Chondrocyte (in vitro differentiated cells): Measurements from ENCODE around the gene FBXO4. TPM values are rescaled to one million over a fixed set of nuclear protein-coding genes. Genes with fewer than 3 reads are reported as not detected.

Source experiments
- DNase-seq: peaks from one replicate; pipeline ENCODE4 v3.0.0; 2021; ENCODE audit warnings: mixed read lengths, low spot score
- H3K27ac Mint-ChIP-seq: one replicate; pipeline ENCODE4 v1.8.0; 2021; ENCODE audit warnings: mild to moderate bottlenecking, moderate library complexity, mixed read lengths; ENCODE audit not compliant: unreplicated experiment
- H3K27me3 Mint-ChIP-seq: 2 replicates; pipeline ENCODE4 v1.8.0; 2021; ENCODE audit warnings: low read depth, mixed read lengths
- H3K36me3 Mint-ChIP-seq: 2 replicates; pipeline ENCODE4 v1.8.0; 2021; ENCODE audit warnings: low read depth, mixed read lengths
- H3K4me1 Mint-ChIP-seq: 2 replicates; pipeline ENCODE4 v1.8.0; 2021; ENCODE audit warnings: low read depth, mild to moderate bottlenecking, mixed read lengths
- H3K4me3 Mint-ChIP-seq: one replicate; pipeline ENCODE4 v1.8.0; 2021; ENCODE audit warnings: mild to moderate bottlenecking, moderate library complexity, mixed read lengths; ENCODE audit not compliant: unreplicated experiment
- H3K9me3 Mint-ChIP-seq: 2 replicates; pipeline ENCODE4 v1.8.0; 2021; ENCODE audit warnings: low read depth, mixed read lengths
- CTCF ChIP-seq: fragments of 200-600 bp; sonication (generic); IDR thresholded peaks from 2 replicates; pipeline ENCODE4 v1.5.0; 2021; ENCODE audit warnings: antibody characterized with exemption, mild to moderate bottlenecking, moderate library complexity
- long read RNA-seq: library from polyadenylated mRNA; stranded (forward); transcript quantifications from one replicate; pipeline ENCODE4 v2.0.0, GENCODE V29; 2021
- total RNA-seq: library from RNA; stranded (reverse); gene quantifications from 3 replicates; pipeline ENCODE4 v1.2.1, GENCODE V29; 2021

FBXO4 gene
- 6.7 to 11.4 TPM (median 9.3 TPM) in 3 replicates for total RNA-seq
- long read RNA-seq, transcript FBXO4-201 (7 exons, 1,682 nt): major isoform, 8 of 14 reads
- long read RNA-seq, partial matches to known transcripts: 1 of 14 reads
- long read RNA-seq, other reads (novel, unspliced or antisense): 5 of 14 reads

GRCh38 chr5:41924872-41925554 lies at the start of gene FBXO4:
FBXO4 (plus strand) TSS chr5:41925281; CDS start chr5:41925310, 29 bp downstream.
- peak within 1 kb of the TSS; percentile 89 for H3K27ac Mint-ChIP-seq
- no peaks in the 10 kb centered on the region for H3K36me3 Mint-ChIP-seq
- H3K4me1 Mint-ChIP-seq: peaks cover 24% of the 10 kb centered on the region
- H3K4me3 Mint-ChIP-seq: peak within 1 kb of the TSS; percentile 86
- H3K27me3 Mint-ChIP-seq: no peaks in the 10 kb centered on the region
- peak; percentile 94 for DNase-seq
- H3K9me3 Mint-ChIP-seq: no peaks in the 10 kb centered on the region
- peak; percentile 78 for TF ChIP-seq CTCF

DNA sequence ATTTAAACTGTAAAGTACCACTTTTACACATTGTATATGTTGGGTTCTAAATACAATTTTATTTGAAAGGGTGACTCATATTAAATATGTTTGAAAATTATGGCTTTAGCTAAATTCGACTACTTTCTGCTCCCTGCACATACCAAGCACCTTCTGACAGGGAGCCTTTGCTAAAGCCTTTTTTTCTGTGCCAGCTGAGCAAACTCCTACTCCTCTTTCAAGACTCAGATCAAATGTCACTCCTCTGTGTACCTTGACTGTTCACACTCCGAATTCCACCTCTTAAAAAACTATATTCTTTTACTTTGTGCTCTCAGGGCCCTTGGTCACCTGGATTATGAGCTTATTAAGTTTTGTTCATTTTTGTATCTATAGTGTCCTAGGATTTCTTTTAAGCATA lies 48.4 kb upstream of the FBXO4 start:
- H3K9me3 Mint-ChIP-seq: peaks cover 2% of the 10 kb centered on the region
- DNase-seq: no peak
- no peak overlapping the region for H3K27ac Mint-ChIP-seq
- TF ChIP-seq CTCF: no peak
- H3K4me1 Mint-ChIP-seq: peaks cover 14% of the 10 kb centered on the region
- H3K27me3 Mint-ChIP-seq: peaks cover 10% of the 10 kb centered on the region
- H3K36me3 Mint-ChIP-seq: no peaks in the 10 kb centered on the region
- no peak overlapping the region for H3K4me3 Mint-ChIP-seq

DNA sequence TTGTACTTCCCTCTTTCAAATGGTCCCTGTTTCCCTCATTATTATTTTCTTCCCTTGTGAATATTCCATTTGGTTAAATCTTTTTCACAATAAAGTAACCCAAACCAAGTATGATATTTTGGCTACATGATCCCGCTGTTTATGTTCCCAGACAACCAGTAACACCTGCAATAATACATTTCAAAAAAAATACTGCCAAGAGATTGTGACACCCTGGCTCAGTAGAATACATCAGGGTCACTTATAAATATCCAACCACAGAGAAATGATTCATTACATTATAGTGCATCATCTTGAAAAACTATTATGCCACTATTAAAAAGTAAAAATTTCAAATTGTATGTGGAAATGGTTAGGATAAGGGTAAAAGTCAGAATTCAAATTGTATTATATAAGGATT lies 47.7 kb upstream of the FBXO4 start:
- Mint-ChIP-seq H3K9me3 (peaks cover 2% of the 10 kb centered on the region), H3K4me1 (peaks cover 8% of the 10 kb centered on the region), H3K27ac (no peak overlapping the region), H3K27me3 (peaks cover 10% of the 10 kb centered on the region), H3K4me3 (no peak overlapping the region), H3K36me3 (no peaks in the 10 kb centered on the region)
- no peak for DNase-seq
- TF ChIP-seq CTCF: no peak

GRCh38 chr5:41878173-41878572 lies 46.9 kb upstream of the FBXO4 start:
- peaks cover 8% of the 10 kb centered on the region for H3K4me1 Mint-ChIP-seq
- no peak for TF ChIP-seq CTCF
- peaks cover 10% of the 10 kb centered on the region for H3K27me3 Mint-ChIP-seq
- no peaks in the 10 kb centered on the region for H3K36me3 Mint-ChIP-seq
- no peak overlapping the region for H3K27ac Mint-ChIP-seq
- H3K4me3 Mint-ChIP-seq: no peak overlapping the region
- no peak for DNase-seq
- H3K9me3 Mint-ChIP-seq: peaks cover 2% of the 10 kb centered on the region

- Mint-ChIP-seq H3K4me1 (peaks cover 8% of the 10 kb centered on the region), H3K4me3 (no peak overlapping the region), H3K36me3 (no peaks in the 10 kb centered on the region), H3K27ac (no peak overlapping the region), H3K27me3 (peaks cover 10% of the 10 kb centered on the region), H3K9me3 (peaks cover 2% of the 10 kb centered on the region)
- no peak for TF ChIP-seq CTCF
- DNase-seq: no peak
Measured at GRCh38 chr5:41878643-41879478, 46.2 kb upstream of the FBXO4 start.
